Right atrium auricular region (tissue), 2 donors: ENCODE measurements around the gene PLEKHA8. TPM values are rescaled to one million over a fixed set of nuclear protein-coding genes. Genes with fewer than 3 reads are reported as not detected.

ENCODE experiments used
- DNase-seq: peaks from one replicate; pipeline ENCODE4 v3.0.0-alpha.2; 2019; ENCODE audit warnings: low spot score
- H3K27ac ChIP-seq, 2 donors: fragments of 200-600 bp; sonication (generic); 1 replicate in 1 of 2; 2 replicates in 1 of 2; pipeline ENCODE4 v1.5.1; 2016 to 2019
- H3K27me3 ChIP-seq, 2 donors: fragments of 200-600 bp; sonication (generic); one replicate each; pipeline versions ENCODE4 v1.5.1 to v1.6.0; 2017 to 2019
- H3K36me3 ChIP-seq: fragments of 200-600 bp; sonication (generic); one replicate; pipeline ENCODE4 v1.5.1; 2016
- H3K4me1 ChIP-seq, 2 donors: fragments of 200-600 bp; sonication (generic); one replicate each; pipeline versions ENCODE4 v1.5.1 to v1.6.0; 2017 to 2019
- H3K4me3 ChIP-seq, 2 donors: fragments of 200-600 bp; sonication (generic); 1 replicate in 1 of 2; 2 replicates in 1 of 2; pipeline ENCODE4 v1.5.1; 2017 to 2019; ENCODE audit warnings: mild to moderate bottlenecking in 1 of 2, moderate library complexity in 1 of 2
- H3K9me3 ChIP-seq, 2 donors: fragments of 200-600 bp; sonication (generic); one replicate each; pipeline ENCODE4 v1.5.1; 2019
- total RNA-seq, 2 donors: library from RNA; depleted of rRNA; stranded (reverse); fragments of >200 nt; gene quantifications; one replicate each; pipeline ENCODE4 v1.1.0, GENCODE V29; 2016
- TF ChIP-seq, protein P1 (sequence below), 2 donors: fragments of 200-600 bp; sonication (generic); IDR thresholded peaks; one replicate each; pipeline ENCODE4 v1.5.1; 2019; ENCODE audit warnings: antibody characterized with exemption in 2 of 2

The PLEKHA8 gene
- total RNA-seq, 2 donors from 2014 or later: 2.0 to 3.3 TPM

DNA sequence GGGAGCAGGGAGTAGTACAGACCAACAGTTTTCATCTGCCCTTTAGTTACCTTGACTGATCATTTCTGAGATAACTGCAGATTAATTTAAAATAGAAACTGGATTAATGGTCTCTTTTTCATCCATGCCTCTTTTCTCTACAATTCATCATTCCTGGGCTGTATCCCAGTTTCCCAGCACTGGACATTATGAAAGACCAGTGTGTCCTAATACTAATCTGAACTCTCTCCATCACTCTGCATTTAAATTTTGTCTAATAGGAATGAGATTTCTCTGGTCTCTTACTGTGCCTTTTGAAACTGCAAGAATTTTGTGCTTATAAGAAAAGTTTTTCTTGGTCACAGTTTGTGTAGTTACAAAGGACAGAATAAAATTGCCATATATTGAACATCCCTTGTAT lies 12.7 kb downstream of the PLEKHA8 start:
- TF ChIP-seq, protein P1, sequence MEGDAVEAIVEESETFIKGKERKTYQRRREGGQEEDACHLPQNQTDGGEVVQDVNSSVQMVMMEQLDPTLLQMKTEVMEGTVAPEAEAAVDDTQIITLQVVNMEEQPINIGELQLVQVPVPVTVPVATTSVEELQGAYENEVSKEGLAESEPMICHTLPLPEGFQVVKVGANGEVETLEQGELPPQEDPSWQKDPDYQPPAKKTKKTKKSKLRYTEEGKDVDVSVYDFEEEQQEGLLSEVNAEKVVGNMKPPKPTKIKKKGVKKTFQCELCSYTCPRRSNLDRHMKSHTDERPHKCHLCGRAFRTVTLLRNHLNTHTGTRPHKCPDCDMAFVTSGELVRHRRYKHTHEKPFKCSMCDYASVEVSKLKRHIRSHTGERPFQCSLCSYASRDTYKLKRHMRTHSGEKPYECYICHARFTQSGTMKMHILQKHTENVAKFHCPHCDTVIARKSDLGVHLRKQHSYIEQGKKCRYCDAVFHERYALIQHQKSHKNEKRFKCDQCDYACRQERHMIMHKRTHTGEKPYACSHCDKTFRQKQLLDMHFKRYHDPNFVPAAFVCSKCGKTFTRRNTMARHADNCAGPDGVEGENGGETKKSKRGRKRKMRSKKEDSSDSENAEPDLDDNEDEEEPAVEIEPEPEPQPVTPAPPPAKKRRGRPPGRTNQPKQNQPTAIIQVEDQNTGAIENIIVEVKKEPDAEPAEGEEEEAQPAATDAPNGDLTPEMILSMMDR (IDR thresholded peaks at IDR 0.05): no peak

DNA sequence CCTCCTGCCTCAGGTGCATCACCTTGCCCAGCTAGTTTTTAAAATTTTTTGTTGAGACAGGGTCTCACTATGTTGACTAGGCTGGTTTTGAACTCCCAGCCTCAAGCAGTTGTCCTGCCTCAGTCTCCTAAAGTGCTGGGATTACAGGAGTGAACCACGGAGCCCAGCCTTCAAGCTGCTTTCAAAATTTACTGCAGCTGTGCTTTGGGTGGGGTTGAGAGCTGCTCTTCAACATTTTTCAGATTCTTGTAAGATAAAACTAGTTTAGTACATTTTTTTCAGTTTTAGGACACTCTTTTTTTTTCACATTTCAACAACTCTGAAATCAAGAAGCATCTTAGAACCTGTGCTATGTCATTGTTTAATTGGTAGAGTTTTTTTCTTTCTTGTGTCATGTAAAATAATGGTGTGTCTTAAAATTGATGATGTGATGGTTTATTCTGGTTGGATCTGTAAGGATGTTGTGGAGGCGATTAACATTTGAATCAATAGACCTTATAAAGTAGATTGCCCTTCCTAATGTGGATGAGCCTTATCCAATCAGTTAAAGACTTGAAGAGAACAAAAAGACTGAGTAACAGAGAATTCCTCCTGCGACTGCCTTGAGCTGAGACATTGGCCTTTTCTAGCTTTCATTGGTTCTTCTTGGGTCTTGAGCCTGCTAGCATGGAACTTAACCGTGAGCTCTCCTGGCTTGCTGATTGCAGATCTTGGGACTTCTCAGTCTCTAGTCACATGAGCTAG lies 13.5 kb downstream of the PLEKHA8 start:
- no peaks in the 10 kb centered on the region for H3K9me3 ChIP-seq
- no peaks in the 10 kb centered on the region for H3K27me3 ChIP-seq
- no peaks in the 10 kb centered on the region for H3K4me1 ChIP-seq
- H3K36me3 ChIP-seq: peaks cover 6% of the 10 kb centered on the region
- DNase-seq: no peak
- TF ChIP-seq, protein P1 (IDR thresholded peaks at IDR 0.05): no peak
- H3K4me3 ChIP-seq: no peak overlapping the region
- H3K27ac ChIP-seq: no peak overlapping the region

More for the DNA sequence above, 12.7 kb downstream of the PLEKHA8 start:
- H3K27me3 ChIP-seq: no peaks in the 10 kb centered on the region
- no peak for DNase-seq
- H3K27ac ChIP-seq: no peak overlapping the region
- H3K9me3 ChIP-seq: no peaks in the 10 kb centered on the region
- H3K4me3 ChIP-seq: no peak overlapping the region
- no peaks in the 10 kb centered on the region for H3K4me1 ChIP-seq
- no peaks in the 10 kb centered on the region for H3K36me3 ChIP-seq

DNA sequence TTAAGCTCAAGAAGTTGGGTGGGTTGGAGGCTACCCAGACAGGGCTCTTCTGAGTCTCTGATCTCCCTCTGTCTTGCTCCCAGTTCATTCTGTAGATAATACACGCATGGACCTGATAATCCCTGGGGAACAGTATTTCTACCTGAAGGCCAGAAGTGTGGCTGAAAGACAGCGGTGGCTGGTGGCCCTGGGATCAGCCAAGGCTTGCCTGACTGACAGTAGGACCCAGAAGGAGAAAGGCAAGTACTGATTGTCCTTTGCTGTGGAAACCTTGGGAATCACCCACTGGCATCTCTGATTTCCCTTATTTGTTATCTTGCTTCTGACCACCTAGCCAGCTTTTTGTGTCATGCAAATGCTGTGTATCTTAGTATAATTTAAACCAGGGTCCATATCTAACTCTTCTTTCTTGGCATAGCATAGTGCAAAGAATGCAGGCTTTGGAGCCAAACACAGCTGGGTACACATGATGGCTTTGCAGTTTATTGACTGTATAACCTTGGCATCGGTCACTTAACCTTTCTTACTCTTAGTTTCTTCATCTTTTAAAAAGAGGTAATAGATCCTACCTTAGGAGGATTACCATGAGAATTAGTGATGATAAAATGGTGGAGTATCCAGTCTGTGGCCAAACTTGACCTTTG lies 18.0 kb downstream of the PLEKHA8 start:
- DNase-seq: no peak
- Histone ChIP-seq H3K9me3 (no peaks in the 10 kb centered on the region), H3K4me3 (no peak overlapping the region), H3K36me3 (peaks cover 17% of the 10 kb centered on the region), H3K27ac (no peak overlapping the region), H3K4me1 (no peaks in the 10 kb centered on the region), H3K27me3 (no peaks in the 10 kb centered on the region)
- TF ChIP-seq, protein P1 (IDR thresholded peaks at IDR 0.05): no peak

DNA sequence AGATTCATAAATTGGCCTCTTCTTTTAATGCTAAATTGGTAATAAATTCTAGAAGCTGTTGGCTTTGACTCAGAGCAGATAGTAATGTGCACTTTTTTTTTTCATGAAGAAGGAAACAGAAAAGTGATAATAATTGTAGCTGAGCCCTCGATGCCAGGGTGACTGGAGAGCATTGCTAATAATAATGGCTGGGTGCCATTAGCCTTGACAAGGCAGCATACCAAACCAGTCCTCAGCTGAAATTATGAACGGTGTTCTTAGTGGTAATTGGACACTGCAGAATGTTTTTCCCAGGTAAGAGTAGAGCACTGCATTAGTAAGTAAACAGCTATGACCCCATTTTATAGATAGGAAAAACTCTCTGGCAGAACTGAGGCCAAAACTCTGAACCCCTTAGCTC lies 18.9 kb downstream of the PLEKHA8 start:
- no peaks in the 10 kb centered on the region for H3K27me3 ChIP-seq
- no peak overlapping the region for H3K4me3 ChIP-seq
- H3K36me3 ChIP-seq: peaks cover 22% of the 10 kb centered on the region
- no peak for DNase-seq
- H3K4me1 ChIP-seq: no peaks in the 10 kb centered on the region
- H3K9me3 ChIP-seq: no peaks in the 10 kb centered on the region
- H3K27ac ChIP-seq: no peak overlapping the region
- TF ChIP-seq, protein P1 (IDR thresholded peaks at IDR 0.05): no peak

DNA sequence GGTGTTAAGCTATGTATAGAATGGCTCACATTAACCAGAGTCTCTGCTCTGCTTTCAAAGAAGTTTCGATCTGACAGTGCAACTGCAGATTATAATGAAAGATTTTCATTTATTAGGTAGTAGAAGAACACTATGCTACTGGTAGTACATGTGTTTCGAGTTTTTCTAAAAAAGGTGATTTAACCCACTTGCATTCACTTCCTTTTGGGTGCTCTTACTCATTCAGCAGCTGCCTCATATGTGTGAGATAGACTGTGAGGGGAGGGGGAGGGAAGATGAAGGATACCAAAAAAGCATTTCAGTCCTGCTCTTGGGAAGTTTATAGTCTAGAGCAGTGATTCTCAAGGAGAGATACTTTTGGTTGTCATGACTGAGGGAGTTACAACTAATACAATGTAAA lies 20.4 kb downstream of the PLEKHA8 start:
- no peak overlapping the region for H3K4me3 ChIP-seq
- no peaks in the 10 kb centered on the region for H3K9me3 ChIP-seq
- H3K4me1 ChIP-seq: no peaks in the 10 kb centered on the region
- H3K27me3 ChIP-seq: no peaks in the 10 kb centered on the region
- TF ChIP-seq, protein P1 (IDR thresholded peaks at IDR 0.05): no peak
- H3K27ac ChIP-seq: no peak overlapping the region
- DNase-seq: no peak
- H3K36me3 ChIP-seq: peaks cover 24% of the 10 kb centered on the region
